ENCODE measurements around the gene CAMK1. TPM values are rescaled to one million over a fixed set of nuclear protein-coding genes. Genes with fewer than 3 reads are reported as not detected.

CAMK1 gene
- total and polyA plus RNA-seq, 9 of the 15 experiments (the other 6 are each of a cell fraction or from before 2014, with no cell fraction given): 0.23 to 10.7 (median 6.0) TPM

DNA sequence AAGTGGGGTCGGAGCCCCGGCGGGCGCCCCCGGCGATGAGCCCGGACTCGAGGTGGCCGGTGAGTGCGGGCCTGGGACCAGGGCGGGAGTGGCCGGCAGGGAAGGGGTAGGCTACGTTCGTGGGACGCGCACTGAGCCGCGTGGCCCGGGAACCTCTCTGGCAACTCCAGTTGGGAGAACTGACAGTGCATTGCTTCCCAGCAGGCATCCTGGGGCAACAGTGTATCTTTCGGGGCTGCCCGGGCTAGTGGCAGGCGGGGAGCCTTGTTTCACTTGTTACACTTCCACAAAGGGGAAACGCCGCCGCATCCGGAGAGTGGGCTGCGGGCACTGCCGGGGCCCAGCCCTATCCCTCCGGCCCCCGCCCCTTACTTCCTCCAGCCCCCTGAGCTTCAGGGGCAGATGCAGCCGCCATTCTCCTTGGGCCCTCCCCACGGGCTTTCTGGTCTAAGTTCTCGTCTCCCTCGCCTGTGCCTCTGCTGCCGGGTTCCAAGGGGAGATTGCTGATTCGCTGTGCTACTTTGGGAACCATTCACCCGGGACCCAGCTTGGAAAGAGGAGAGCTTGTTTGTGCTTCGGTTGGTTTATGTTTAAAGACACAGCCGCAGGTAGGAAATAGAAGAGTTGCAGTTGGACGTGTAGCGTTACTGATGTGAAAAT lies 37.5 kb downstream of the CAMK1 start (continued):
- 0 out of 2 replicates have a peak, but pooled peaks have one; percentile 1 for TF ChIP-seq SRSF3 (IDR thresholded peaks at IDR 0.05; ENCODE audit: insufficient read depth, low read length)
- no peak for TF ChIP-seq FOXK2 (conservative IDR thresholded peaks at IDR 0.05 in 1 of 2, IDR thresholded peaks at IDR 0.05 in 1 of 2; ENCODE audit: low read depth in 2 of 2)
- peak; percentile 77 for TF ChIP-seq CHD1 (IDR thresholded peaks at IDR 0.05; ENCODE audit: low read length)
- no peak for TF ChIP-seq GTF2F1 (IDR thresholded peaks at IDR 0.05; ENCODE audit: low read depth, low read length)
- no peak for TF ChIP-seq CHD2 (IDR thresholded peaks at IDR 0.05; ENCODE audit: low read depth, low read length)
- TF ChIP-seq ATF1 (CRISPR knock-in tag; IDR thresholded peaks at IDR 0.05): no peak
- no peak for TF ChIP-seq ATF1 (tag; IDR thresholded peaks at IDR 0.05)
- no peak for TF ChIP-seq ATF3 (IDR thresholded peaks at IDR 0.05)
- TF ChIP-seq ATF3 (CRISPR knock-in tag; conservative IDR thresholded peaks at IDR 0.05): 0 out of 2 replicates have a peak, but pooled peaks have one; percentile 19
- peak in 1 of 2 experiments; percentile 60; a peak in 1 of 4 replicates for TF ChIP-seq SIN3A (IDR thresholded peaks at IDR 0.05; ENCODE audit: borderline replicate concordance in 2 of 2, control insufficient read depth in 1 of 2, low read depth in 2 of 2, low read length in 2 of 2)
- TF ChIP-seq, protein P1, sequence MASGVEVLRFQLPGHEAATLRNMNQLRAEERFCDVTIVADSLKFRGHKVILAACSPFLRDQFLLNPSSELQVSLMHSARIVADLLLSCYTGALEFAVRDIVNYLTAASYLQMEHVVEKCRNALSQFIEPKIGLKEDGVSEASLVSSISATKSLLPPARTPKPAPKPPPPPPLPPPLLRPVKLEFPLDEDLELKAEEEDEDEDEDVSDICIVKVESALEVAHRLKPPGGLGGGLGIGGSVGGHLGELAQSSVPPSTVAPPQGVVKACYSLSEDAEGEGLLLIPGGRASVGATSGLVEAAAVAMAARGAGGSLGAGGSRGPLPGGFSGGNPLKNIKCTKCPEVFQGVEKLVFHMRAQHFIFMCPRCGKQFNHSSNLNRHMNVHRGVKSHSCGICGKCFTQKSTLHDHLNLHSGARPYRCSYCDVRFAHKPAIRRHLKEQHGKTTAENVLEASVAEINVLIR (CRISPR knock-in tag; IDR thresholded peaks at IDR 0.05): no peak
- TF ChIP-seq YY1 (IDR thresholded peaks at IDR 0.05; ENCODE audit: borderline replicate concordance in 1 of 3, control insufficient read depth in 1 of 3, extremely low read depth in 1 of 3, insufficient read depth in 3 of 3, insufficient read length in 1 of 3, insufficient replicate concordance in 2 of 3, low read depth in 1 of 3, low read length in 2 of 3): peak in 1 of 3 experiments; percentile 49
- TF ChIP-seq SAP30 (IDR thresholded peaks at IDR 0.05; ENCODE audit: borderline replicate concordance, insufficient read depth, low read depth, low read length, poor library complexity, severe bottlenecking): peak; percentile 78
- no peak for TF ChIP-seq CTCFL (IDR thresholded peaks at IDR 0.05; ENCODE audit: borderline replicate concordance, insufficient read depth, low read depth, low read length, poor library complexity, severe bottlenecking)
- TF ChIP-seq DPF2 (IDR thresholded peaks at IDR 0.05): no peak
- peak; percentile 42; the same call in 1 of the 2 replicates for TF ChIP-seq TGIF2 (CRISPR knock-in tag; IDR thresholded peaks at IDR 0.05)
- TF ChIP-seq IRF1 (CRISPR knock-in tag; IDR thresholded peaks at IDR 0.05; ENCODE audit: borderline replicate concordance): 0 out of 2 replicates have a peak, but pooled peaks have one; percentile 52
- TF ChIP-seq TRIM25 (IDR thresholded peaks at IDR 0.05; ENCODE audit: borderline replicate concordance): no peak
- TF ChIP-seq SMAD2 (IDR thresholded peaks at IDR 0.05; ENCODE audit: low read depth, low read length): no peak
